Smooth muscle cell of the umbilical artery (primary cell): ENCODE data around the gene CD38. TPM values are rescaled to one million over a fixed set of nuclear protein-coding genes. Genes with fewer than 3 reads are reported as not detected.

Experiments used
- total RNA-seq: library from RNA; depleted of rRNA; stranded (reverse); fragments of >200 nt; gene quantifications from 2 replicates; pipeline ENCODE4 v1.2.3, GENCODE V29; 2014

The CD38 gene
- under 0.01 TPM in 1 of 2 replicates, not detected in the other for total RNA-seq

DNA sequence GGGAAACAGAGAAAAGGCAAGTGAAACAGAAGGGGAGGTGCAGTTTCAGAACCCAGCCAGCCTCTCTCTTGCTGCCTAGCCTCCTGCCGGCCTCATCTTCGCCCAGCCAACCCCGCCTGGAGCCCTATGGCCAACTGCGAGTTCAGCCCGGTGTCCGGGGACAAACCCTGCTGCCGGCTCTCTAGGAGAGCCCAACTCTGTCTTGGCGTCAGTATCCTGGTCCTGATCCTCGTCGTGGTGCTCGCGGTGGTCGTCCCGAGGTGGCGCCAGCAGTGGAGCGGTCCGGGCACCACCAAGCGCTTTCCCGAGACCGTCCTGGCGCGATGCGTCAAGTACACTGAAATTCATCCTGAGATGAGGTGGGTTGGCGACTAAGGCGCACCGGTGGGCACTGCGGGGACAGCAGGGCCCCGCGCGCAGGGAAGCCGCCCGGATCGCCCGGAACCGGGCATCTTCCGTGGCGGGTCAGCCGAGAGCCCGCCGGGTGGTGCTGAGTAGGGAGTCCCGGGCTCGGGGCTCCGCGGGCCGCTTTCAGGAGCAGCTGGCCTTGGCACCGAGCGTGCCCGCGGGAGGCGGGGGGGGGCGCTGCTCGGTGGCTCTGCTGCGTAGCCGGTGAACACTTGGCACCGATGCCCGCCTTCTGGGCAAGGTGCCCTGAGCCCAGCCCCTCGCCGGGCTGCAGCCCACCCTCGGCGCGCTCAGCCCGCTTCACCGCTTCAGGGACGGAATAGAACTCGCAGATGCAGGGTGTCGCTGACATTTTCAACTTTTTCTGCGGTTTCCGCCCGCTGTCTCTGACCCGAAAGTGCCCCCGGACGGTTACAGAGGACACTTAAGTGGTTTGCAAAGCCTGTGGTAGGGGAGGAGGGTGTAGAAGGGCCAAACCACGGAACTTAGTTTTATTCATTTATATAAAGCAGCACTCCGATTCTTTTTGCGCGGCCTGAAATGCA lies at the start of gene CD38:
CD38 (plus strand) TSS at position 40 of the 953 bp plus-strand sequence; CDS start at position 127, 87 bp downstream.

Other genes starting within 250 kb of the CD38 start
- gene FBXL5, start 123.0 kb upstream of the CD38 start, total RNA-seq = 102 and 147 TPM in 2 replicates
- 33.0 and 38.0 TPM in 2 replicates for gene FAM200B, start 96.5 kb upstream of the CD38 start, total RNA-seq
- gene BST1, start 75.3 kb upstream of the CD38 start, total RNA-seq = 6.6 and 12.8 TPM in 2 replicates
- gene FGFBP1, start 160.4 kb downstream of the CD38 start, total RNA-seq = not detected in 2 replicates
- gene FGFBP2, start 184.8 kb downstream of the CD38 start, total RNA-seq = not detected in 2 replicates